Glomerular visceral epithelial cell (primary cell): ENCODE measurements around the gene CBARP.

Source experiments
- DNase-seq: peaks from one replicate; pipeline ENCODE4 v3.0.0-alpha.2; 2016; ENCODE audit errors: extremely low spot score

CBARP gene

DNA sequence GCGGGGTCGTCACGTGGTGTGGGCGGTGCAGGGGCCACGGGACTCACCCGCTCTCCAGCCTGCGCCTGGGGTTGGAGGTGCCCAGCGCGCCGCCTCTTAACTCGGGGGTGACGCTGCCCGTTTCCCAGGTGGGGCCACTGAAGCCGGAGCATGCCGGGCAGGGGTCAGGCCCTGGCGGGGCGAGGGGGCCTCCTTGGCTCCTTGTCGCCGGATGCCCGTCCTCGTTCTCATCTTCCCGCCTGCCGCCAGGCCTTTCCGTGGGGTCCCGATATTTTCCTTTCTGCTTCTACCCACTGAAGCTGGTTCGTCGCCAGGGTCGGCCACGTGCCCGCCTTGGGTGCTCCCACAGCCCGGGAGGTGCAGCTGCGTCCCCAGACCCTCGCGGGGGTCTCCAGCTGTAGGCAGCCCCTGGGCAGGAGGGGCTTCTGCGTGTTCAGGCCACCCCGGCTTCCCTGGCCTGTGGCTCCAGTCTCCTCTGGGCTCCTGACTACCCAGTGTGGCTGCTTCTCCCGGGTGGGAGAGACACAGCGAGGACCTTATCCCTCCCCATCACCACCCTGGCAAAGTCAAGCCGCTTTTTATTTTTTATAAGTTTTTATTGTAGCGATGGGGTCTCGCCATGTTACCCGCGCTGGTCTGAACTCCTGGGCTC is 38.3 kb upstream of the CBARP start:
- no peak for DNase-seq

DNA sequence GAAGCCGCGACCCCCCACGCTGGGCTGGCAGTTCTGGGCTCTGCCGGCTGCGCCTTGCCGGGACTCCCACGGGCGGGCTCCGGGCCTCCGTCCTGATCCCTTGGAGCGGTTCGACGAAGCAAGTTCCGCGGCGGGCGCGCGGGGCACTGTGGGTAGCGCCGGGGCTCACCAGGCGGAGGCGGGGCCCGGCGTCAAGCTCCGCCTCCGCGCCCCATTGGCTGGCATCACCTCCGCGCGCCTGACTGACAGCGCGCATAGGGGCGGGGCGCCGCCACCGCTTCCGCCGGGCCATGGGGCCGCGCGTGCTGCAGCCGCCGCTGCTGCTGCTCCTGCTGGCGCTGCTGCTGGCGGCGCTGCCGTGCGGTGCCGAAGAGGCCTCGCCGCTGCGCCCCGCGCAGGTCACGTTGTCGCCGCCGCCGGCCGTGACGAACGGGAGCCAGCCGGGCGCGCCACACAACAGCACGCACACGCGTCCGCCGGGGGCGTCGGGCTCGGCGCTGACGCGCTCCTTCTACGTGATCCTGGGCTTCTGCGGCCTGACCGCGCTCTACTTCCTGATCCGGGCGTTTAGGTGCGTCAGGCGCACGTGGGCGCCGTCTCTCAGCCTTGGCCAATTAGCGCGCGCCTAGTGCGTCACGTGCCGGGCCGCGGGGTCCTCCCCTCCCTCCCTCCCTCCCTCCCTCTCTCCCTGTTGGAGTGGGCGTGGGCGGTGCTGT is 37.6 kb upstream of the CBARP start, which contains the start of gene FAM174C:
Gene FAM174C, plus strand, starts transcription at position 271 of the 716 bp plus-strand sequence. Its CDS starts 20 bp downstream, at position 291.
- peak; percentile 98 for DNase-seq

DNA sequence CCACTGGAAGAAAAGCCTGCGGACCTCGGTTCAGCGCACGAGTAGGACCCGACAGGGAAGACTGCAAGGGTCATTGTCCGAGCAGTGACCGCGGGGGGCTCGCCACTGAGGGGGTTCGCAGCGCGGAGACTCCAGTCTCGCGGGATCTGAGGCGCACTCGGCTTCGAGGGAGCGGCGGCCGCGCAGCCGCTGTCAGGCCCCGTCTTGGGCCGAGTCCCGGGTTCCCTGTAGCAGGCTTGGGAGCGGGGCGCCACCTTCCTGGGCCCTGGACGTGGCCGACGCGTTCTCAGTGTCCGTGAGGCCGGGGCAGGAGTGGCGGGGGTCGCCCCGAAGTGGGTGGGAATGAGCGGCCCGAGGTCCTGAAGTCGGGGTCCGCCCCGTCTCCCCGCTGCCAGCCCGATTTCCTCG is 37.1 kb upstream of the CBARP start:
- DNase-seq: no peak

- no peak for DNase-seq
These were observed 36.5 kb upstream of the CBARP start for GRCh38 chr19:1274081-1274851.

DNA sequence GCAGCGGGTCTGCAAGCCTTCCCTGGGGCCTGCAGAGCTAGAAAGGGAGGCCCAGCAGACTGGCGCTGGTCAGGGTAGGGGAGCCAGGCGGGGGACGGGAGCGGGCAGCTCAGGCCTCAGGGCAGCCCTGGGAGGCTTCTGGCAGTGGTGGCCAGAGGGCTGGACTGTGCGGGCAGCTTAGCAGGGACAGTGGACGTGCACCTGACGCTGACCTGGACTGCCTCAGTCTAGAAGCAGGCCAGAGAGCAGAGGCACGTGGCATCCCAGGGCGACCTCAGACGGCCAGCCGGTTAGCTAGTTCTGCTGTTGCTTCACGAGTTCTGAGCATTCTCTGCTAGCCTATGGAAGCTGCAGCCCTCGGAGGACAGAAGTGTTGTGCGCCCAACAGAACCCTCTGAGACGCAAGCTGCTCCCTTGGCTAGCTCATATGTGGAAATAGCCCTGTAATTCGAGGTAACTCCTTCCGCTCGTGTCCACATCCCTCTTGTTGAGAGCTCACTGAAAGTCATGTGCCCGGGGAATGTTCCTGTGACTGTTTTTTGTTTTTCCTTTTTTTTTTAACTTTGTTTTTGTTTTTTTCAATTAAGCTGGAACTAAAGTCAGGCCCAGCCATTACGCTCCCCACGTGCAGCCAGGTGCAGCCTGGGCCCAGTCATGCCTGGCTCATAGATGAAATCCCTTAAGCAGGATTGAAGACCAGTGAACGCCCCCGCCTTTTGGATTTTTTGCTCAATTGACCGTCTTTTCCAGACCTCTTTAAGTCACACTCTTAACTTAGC is 35.6 kb upstream of the CBARP start:
- no peak for DNase-seq

GRCh38 chr19:1272423-1273262 is 34.8 kb upstream of the CBARP start:
- no peak for DNase-seq

GRCh38 chr19:1271528-1272422 is 34.0 kb upstream of the CBARP start:
- DNase-seq: no peak

GRCh38 chr19:1270854-1271527 is 33.2 kb upstream of the CBARP start:
- no peak for DNase-seq

DNA sequence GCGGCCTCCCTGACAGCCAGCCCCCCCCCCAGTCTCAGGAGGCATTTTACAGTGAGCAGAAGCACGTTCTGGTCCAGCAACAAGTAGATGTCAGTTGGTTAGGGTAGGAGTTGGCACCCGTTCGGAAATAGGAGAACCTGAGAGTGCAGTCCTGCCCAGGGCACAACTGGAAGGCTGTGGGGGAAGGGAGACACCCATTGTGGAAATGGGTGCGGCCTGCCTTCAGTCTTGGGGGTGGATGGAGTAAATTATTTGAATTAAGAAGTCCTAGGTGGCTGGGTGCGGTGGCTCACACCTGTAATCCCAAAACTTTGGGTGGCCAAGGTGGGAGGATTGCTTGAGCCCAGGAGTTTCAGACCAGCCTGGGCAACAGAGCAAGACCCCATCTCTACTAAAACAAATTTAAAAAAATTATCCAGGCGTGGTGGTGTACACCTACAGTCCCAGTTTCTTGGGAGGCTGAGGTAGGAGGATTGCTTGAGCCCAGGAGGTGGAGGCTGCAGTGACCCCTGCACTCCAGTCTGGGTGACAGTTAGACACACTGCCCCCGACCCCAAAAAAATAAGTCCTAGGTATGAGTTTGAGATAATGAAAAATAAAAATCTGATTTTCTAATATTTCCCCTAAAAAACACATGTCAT is 32.5 kb upstream of the CBARP start:
- no peak for DNase-seq

GRCh38 chr19:1269478-1270212 is 31.8 kb upstream of the CBARP start:
- DNase-seq: peak; percentile 87

DNA sequence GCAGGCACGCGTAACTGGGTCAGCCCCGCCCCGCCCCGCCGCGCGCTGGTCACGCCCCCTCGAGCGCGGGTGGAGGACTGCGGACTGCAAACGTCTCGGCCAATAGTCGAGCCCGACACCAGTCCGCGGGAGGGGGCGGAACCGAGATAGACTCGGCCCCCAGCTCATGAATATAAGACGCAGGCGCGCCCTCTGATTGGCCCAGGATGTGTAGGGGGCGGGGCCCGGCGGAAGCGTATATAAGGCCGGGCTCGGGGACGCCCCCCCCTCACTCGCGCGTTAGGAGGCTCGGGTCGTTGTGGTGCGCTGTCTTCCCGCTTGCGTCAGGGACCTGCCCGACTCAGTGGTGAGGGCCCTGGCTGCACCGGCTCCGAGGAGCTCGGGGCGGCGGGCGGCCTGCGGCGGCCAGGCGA is 31.3 kb upstream of the CBARP start, which contains the start of gene CIRBP:
Gene CIRBP, plus strand, starts transcription at position 268 of the 413 bp plus-strand sequence. CDS start 1,602 bp downstream, outside the sequence.
- DNase-seq: peak; percentile 100

DNA sequence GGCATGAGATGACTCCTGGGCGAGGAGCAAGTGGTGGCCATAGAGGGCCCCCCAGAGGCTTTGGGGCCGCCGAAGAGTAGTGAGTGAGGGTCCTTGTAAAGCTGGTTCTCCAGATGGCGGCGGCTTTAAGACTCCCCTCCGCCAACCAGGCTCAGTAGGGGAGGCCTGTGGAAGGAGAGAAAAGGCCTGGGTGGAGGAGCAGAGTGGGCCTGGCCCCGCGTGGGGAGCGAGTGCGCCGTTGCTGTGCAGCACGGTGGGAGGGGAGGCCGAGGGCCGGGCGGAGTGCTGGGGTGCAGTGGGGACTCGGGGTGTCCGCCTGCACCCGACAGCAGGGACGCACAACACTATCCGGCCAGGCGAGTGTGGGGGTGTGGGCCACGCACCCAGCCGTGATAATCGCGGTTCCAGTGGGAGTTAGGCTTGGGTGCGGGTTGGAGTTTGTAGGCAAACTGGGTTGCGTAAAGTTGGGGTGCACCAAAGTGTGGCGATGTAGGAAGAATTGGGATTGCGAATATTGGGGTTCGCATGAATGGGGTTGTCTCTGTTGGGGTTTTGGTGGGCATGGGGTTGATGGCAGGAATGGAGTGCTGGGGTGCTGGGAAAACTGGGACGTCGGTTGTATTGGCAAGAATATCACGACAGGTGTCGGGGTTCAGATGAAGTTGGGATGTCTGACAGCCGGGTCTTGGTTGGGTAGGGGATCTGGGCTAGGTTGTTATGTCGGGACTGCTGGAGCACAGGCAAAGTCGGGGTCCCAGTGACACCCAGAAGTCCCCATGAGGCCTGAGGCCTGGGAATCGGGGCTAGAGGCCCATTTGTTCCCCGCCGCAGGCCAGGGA is 30.6 kb upstream of the CBARP start:
- DNase-seq: no peak

DNA sequence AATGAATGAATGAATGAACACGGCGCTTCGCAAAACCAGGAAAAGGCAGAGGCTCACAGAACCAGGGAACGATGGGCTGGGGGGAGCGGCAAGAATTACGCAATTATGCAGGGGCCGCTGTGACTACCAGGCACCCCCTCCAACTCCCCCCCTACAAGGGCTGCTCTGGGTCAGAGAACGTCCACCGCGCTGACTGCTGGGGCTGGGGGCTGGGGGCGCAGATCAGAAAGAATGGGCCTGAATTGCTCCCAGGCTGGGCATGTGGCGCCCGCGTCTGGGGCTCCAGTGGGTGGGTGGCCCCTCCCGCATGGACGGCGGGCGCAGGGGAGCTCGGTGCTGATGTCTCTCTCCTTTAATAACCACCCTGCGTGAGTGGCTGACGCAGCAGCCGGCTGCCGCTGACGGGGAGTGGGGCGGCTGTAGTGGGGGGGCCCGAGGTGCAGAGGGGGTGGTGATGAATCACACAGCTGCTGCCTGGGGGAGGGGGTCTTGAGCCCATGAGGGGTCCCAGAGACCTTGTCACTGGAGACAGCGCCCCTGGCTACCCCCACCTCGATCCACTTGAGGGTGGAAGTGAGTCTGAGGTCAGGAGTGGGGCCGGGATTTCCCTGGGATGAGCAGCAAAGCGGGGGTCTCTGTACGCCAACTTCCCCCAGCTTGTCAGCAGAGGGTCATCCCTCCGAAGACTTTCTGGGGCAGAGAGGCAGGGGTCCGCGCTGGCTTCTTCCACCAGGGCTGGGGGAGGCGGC is 29.8 kb upstream of the CBARP start:
- no peak for DNase-seq

- DNase-seq: peak; percentile 60
These were observed 29.2 kb upstream of the CBARP start for GRCh38 chr19:1266916-1267476.

DNA sequence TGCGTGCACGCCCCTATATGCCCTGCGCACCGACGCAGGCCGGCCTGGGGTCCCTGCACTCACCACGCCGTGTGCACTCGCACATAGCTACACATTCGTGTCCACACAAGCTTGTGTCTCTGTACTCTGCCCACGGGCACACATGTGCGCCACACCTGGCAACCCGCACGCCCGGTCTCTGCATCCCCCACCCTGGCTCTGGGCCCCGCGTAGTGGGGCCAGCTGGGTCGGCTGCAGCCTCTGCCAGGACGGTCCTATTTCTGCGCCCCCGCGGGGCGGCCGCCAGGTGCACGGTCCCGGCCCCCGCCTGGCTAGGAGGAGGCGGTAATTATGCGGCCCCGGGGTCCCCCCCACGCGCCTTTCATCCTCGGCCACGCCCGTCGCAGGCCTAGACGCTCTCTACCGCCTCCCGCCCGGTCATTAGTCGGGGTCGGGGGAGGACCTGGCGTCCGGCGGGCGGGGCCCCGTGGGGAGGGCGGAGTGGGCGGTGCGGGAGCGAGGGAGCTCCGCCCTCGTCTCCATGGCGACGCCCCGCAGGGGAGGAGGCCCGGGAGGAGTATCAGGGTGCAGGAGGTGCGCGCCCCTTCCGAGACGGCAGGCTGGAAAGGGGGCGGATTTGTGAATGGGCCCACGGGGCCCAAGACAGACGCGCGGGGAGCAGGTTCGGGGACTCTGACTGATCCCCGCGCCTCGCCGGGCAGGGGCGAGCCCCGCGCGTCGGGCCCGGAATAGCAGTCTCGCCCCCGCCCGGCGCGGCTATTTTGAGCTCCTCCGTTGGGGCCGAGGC is 28.5 kb upstream of the CBARP start:
- peak; percentile 91 for DNase-seq
